Measurements from ENCODE around the gene ACP4. TPM values are rescaled to one million over a fixed set of nuclear protein-coding genes. Genes with fewer than 3 reads are reported as not detected.

Gene ACP4
- polyA plus RNA-seq, 3 donors: not detected

DNA sequence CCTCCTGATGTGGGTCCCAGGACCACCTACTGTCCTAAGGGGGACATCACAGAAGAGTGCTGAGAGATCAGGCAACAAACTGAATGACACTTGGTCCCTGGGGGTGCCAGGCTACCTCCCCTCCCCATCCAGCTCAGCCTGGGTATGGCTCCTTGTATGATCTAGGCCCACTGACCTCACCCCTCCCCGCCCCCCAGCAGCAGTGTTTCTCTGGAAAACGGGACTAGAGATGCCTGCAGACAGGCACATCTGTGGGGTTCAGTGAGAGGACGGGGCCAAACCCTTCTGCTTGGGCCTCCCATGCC, 9.3 kb downstream of the ACP4 start:
- Histone ChIP-seq H3K79me2 (ENCODE audit: insufficient read depth, low read length) (peaks cover 51% of the 10 kb centered on the region), H3K4me2 (replicated peaks; ENCODE audit: extremely low read depth, low read length, poor library complexity, severe bottlenecking) (no peak overlapping the region), H2AFZ (ENCODE audit: insufficient read depth, low read depth, low read length, poor library complexity, severe bottlenecking) (no peak overlapping the region), H3K4me3 (replicated peaks in 1 of 3; ENCODE audit: low read depth in 2 of 3, low read length in 3 of 3) (no peak overlapping the region), H3K9me3 (replicated peaks in 1 of 2; ENCODE audit: control insufficient read depth in 1 of 2, insufficient read depth in 1 of 2, low read length in 2 of 2) (no peaks in the 10 kb centered on the region), H3K4me1 (ENCODE audit: control insufficient read depth in 1 of 2, insufficient read depth in 2 of 2, low read length in 2 of 2) (peaks cover 13 to 14% of the 10 kb centered on the region in 2 donors), H3K36me3 (replicated peaks in 1 of 2; ENCODE audit: control insufficient read depth in 1 of 2, insufficient read depth in 2 of 2, low read length in 2 of 2) (peaks cover 20 to 36% of the 10 kb centered on the region in 2 donors), H3K27me3 (ENCODE audit: control insufficient read depth in 2 of 2, insufficient read depth in 2 of 2, low read length in 2 of 2) (no peaks in the 10 kb centered on the region), H3K27ac (ENCODE audit: low read depth in 1 of 2, low read length in 2 of 2) (no peak overlapping the region), H4K20me1 (ENCODE audit: insufficient read depth, low read length) (no peaks in the 10 kb centered on the region), H3K9ac (ENCODE audit: insufficient read depth, low read length, poor library complexity, severe bottlenecking) (no peak overlapping the region)
- Mint-ChIP-seq H3K4me3 (no peak overlapping the region), H3K36me3 (peaks cover 27 to 58% of the 10 kb centered on the region in 2 donors), H3K9me3 (no peaks in the 10 kb centered on the region), H3K4me1 (peaks cover 15% of the 10 kb centered on the region), H3K27ac (no peak overlapping the region), H3K27me3 (ENCODE audit: low read depth in 3 of 3) (peaks cover 0 to 2% (median 0%) of the 10 kb centered on the region in 3 donors)
- intact Hi-C loops (cut with micrococcal nuclease): no loop called here
- 100% methylated on average over 1 of the region's 3 CpGs for WGBS (ENCODE audit: insufficient coverage)
- DNase-seq: no peak
- TF ChIP-seq, protein P1, sequence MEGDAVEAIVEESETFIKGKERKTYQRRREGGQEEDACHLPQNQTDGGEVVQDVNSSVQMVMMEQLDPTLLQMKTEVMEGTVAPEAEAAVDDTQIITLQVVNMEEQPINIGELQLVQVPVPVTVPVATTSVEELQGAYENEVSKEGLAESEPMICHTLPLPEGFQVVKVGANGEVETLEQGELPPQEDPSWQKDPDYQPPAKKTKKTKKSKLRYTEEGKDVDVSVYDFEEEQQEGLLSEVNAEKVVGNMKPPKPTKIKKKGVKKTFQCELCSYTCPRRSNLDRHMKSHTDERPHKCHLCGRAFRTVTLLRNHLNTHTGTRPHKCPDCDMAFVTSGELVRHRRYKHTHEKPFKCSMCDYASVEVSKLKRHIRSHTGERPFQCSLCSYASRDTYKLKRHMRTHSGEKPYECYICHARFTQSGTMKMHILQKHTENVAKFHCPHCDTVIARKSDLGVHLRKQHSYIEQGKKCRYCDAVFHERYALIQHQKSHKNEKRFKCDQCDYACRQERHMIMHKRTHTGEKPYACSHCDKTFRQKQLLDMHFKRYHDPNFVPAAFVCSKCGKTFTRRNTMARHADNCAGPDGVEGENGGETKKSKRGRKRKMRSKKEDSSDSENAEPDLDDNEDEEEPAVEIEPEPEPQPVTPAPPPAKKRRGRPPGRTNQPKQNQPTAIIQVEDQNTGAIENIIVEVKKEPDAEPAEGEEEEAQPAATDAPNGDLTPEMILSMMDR (IDR thresholded peaks at IDR 0.05): no peak

DNA sequence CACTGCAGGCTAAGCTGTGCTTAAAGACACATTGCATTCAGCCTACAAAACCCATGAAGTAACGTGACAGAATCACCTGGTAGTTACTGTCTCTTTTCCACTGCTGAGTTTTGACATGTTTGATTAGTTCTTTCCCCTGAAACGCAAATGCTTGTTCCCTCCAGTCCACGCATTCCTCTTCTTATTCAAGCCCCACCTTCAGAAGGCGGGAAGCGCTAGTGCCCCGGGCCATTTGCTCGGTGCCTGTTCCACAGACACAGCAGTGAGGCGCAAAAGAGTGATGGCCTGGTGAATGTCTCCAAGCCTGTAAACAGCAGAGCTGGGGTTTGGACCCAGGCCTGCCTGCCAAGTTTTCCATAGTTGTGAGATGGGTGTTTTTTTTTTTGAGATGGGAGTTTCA, 10.9 kb downstream of the ACP4 start:
- H3K27me3 Mint-ChIP-seq (ENCODE audit: low read depth in 3 of 3): peaks cover 0 to 2% (median 0%) of the 10 kb centered on the region in 3 donors
- H3K4me2 ChIP-seq (replicated peaks; ENCODE audit: extremely low read depth, low read length, poor library complexity, severe bottlenecking): no peak overlapping the region

More for the DNA sequence above, 10.9 kb downstream of the ACP4 start:
- H3K79me2 ChIP-seq (ENCODE audit: insufficient read depth, low read length): peaks cover 52% of the 10 kb centered on the region
- Mint-ChIP-seq H3K4me1 (peaks cover 22% of the 10 kb centered on the region), H3K27ac (peak overlapping the region in 2 of 7 donors; percentile 10 to 43), H3K4me3 (no peak overlapping the region), H3K36me3 (peaks cover 25 to 53% of the 10 kb centered on the region in 2 donors), H3K9me3 (no peaks in the 10 kb centered on the region)
- H3K4me3 ChIP-seq (replicated peaks in 1 of 3; ENCODE audit: low read depth in 2 of 3, low read length in 3 of 3): no peak overlapping the region
- no peak overlapping the region for H2AFZ ChIP-seq (ENCODE audit: insufficient read depth, low read depth, low read length, poor library complexity, severe bottlenecking)
- H3K27ac ChIP-seq (ENCODE audit: low read depth in 1 of 2, low read length in 2 of 2): no peak overlapping the region
- H3K27me3 ChIP-seq (ENCODE audit: control insufficient read depth in 2 of 2, insufficient read depth in 2 of 2, low read length in 2 of 2): no peaks in the 10 kb centered on the region
- intact Hi-C loops (cut with micrococcal nuclease): loop anchor here (5.0 to 10.0 kb wide), 4 partner anchors 289 to 776 kb away; partner anchors contain the start of genes KCNC3 (in 2 of the 2), ASPDH (in 1 of the 2), JOSD2 (in 1 of the 2) and VRK3 (in 1 of the 2)
- H3K4me1 ChIP-seq (ENCODE audit: control insufficient read depth in 1 of 2, insufficient read depth in 2 of 2, low read length in 2 of 2): peaks cover 18 to 20% of the 10 kb centered on the region in 2 donors
- no peak for DNase-seq
- H3K9me3 ChIP-seq (replicated peaks in 1 of 2; ENCODE audit: control insufficient read depth in 1 of 2, insufficient read depth in 1 of 2, low read length in 2 of 2): no peaks in the 10 kb centered on the region
- no peak overlapping the region for H3K9ac ChIP-seq (ENCODE audit: insufficient read depth, low read length, poor library complexity, severe bottlenecking)
- peaks cover 20 to 36% of the 10 kb centered on the region in 2 donors for H3K36me3 ChIP-seq (replicated peaks in 1 of 2; ENCODE audit: control insufficient read depth in 1 of 2, insufficient read depth in 2 of 2, low read length in 2 of 2)
- TF ChIP-seq, protein P1 (IDR thresholded peaks at IDR 0.05): no peak
- H4K20me1 ChIP-seq (ENCODE audit: insufficient read depth, low read length): no peaks in the 10 kb centered on the region
- 94% methylated on average over 7 of the region's 8 CpGs for WGBS (ENCODE audit: insufficient coverage)

All from CD14-positive monocyte (primary cell).